ENCODE results near the gene PTPRA.

DNA sequence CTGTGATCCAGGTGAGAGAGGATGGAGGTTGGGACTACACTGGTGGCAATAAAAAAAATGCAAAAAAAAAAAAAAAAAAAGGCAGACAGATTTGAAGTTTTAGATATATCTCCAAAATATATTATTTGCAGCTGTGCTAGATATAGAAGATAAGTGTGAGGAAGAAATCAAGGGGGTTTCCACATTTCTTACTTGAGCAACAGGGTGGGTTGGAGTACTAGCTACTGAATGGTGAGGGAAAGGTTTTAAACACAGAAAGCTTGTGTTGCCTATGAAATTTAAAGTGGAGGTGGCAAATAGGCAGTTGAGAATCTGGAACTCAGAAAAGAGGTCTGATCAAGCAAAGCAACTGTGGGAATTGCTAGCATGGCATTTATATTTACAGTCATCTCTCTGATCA is 110.2 kb downstream of the PTPRA start:
- no peak for TF ChIP-seq POLR2AphosphoS5 (IDR thresholded peaks at IDR 0.05; ENCODE audit: low read depth, low read length)
- TF ChIP-seq POLR2A (IDR thresholded peaks at IDR 0.05; ENCODE audit: low read depth, low read length): no peak

Data from GM12892 (cell line).